SJCRH30 (cell line): ENCODE measurements around the gene NCAM1. TPM values are rescaled to one million over a fixed set of nuclear protein-coding genes. Genes with fewer than 3 reads are reported as not detected.

Source experiments
- DNase-seq, 2 experiments: peaks; one replicate each; pipeline ENCODE4 v3.0.0-alpha.2; 2015 to 2020
- H3K27ac ChIP-seq: fragments of 250-450 bp; sonication (Bioruptor Pico); 2 replicates; pipeline ENCODE4 v1.5.1; 2020; ENCODE audit warnings: mild to moderate bottlenecking, moderate library complexity
- H3K27me3 ChIP-seq: fragments of 250-450 bp; sonication (Bioruptor Pico); 2 replicates; pipeline ENCODE4 v1.5.1; 2020; ENCODE audit warnings: mild to moderate bottlenecking, moderate library complexity
- H3K36me3 ChIP-seq: fragments of 250-450 bp; sonication (Bioruptor Pico); 2 replicates; pipeline ENCODE4 v1.5.1; 2020; ENCODE audit warnings: mild to moderate bottlenecking, moderate library complexity
- H3K4me1 ChIP-seq: fragments of 250-450 bp; sonication (Bioruptor Pico); 2 replicates; pipeline ENCODE4 v1.5.1; 2020; ENCODE audit warnings: mild to moderate bottlenecking, moderate library complexity
- H3K4me3 ChIP-seq: fragments of 250-450 bp; sonication (Bioruptor Pico); 2 replicates; pipeline ENCODE4 v1.5.1; 2020; ENCODE audit warnings: mild to moderate bottlenecking, moderate library complexity
- H3K9me3 ChIP-seq: fragments of 250-450 bp; sonication (Bioruptor Pico); replicated peaks from 2 replicates; pipeline ENCODE4 v1.5.1; 2020; ENCODE audit warnings: mild to moderate bottlenecking, moderate library complexity
- total RNA-seq: library from RNA; depleted of rRNA; stranded (reverse); fragments of >200 nt; shearing (Covaris generic); gene quantifications from 2 replicates; pipeline ENCODE4 v1.2.3, GENCODE V29; 2014

Gene NCAM1
- total RNA-seq, 1 experiment from 2014 or later = 86.8 TPM

- Histone ChIP-seq H3K9me3 (no peaks in the 10 kb centered on the region), H3K27me3 (no peaks in the 10 kb centered on the region), H3K4me3 (no peak overlapping the region), H3K27ac (no peak overlapping the region), H3K36me3 (no peaks in the 10 kb centered on the region), H3K4me1 (no peaks in the 10 kb centered on the region)
- no peak for DNase-seq
These were observed 112.2 kb downstream of the NCAM1 start for GRCh38 chr11:113073290-113073953.

GRCh38 chr11:113075586-113076095 lies 114.4 kb downstream of the NCAM1 start:
- Histone ChIP-seq H3K27me3 (no peaks in the 10 kb centered on the region), H3K4me1 (no peaks in the 10 kb centered on the region), H3K4me3 (no peak overlapping the region), H3K27ac (no peak overlapping the region), H3K9me3 (no peaks in the 10 kb centered on the region), H3K36me3 (no peaks in the 10 kb centered on the region)
- DNase-seq = no peak

- no peaks in the 10 kb centered on the region for H3K9me3 ChIP-seq
These were observed 116.2 kb downstream of the NCAM1 start for GRCh38 chr11:113077379-113077778.

GRCh38 chr11:113082341-113082955 lies 121.2 kb downstream of the NCAM1 start:
- Histone ChIP-seq H3K4me1 (peaks cover 19% of the 10 kb centered on the region), H3K27ac (no peak overlapping the region), H3K36me3 (no peaks in the 10 kb centered on the region; the same call in 1 of the 2 replicates), H3K9me3 (no peaks in the 10 kb centered on the region), H3K4me3 (no peak overlapping the region), H3K27me3 (no peaks in the 10 kb centered on the region)
- no peak for DNase-seq

More at GRCh38 chr11:113077379-113077778, 116.2 kb downstream of the NCAM1 start:
- Histone ChIP-seq H3K27me3 (no peaks in the 10 kb centered on the region), H3K27ac (no peak overlapping the region), H3K4me3 (no peak overlapping the region), H3K4me1 (no peaks in the 10 kb centered on the region), H3K36me3 (no peaks in the 10 kb centered on the region; the same call in 1 of the 2 replicates)
- no peak for DNase-seq

- Histone ChIP-seq H3K9me3 (no peaks in the 10 kb centered on the region), H3K4me1 (peaks cover 19% of the 10 kb centered on the region), H3K27ac (no peak overlapping the region), H3K36me3 (no peaks in the 10 kb centered on the region; the same call in 1 of the 2 replicates), H3K27me3 (no peaks in the 10 kb centered on the region), H3K4me3 (no peak overlapping the region)
- DNase-seq = no peak
These were observed 122.4 kb downstream of the NCAM1 start for GRCh38 chr11:113083571-113083970.

- Histone ChIP-seq H3K36me3 (no peaks in the 10 kb centered on the region; the same call in 1 of the 2 replicates), H3K9me3 (no peaks in the 10 kb centered on the region), H3K4me3 (no peak overlapping the region), H3K27ac (no peak overlapping the region), H3K27me3 (no peaks in the 10 kb centered on the region), H3K4me1 (peaks cover 19% of the 10 kb centered on the region)
- DNase-seq = no peak
These were observed 123.1 kb downstream of the NCAM1 start for GRCh38 chr11:113084297-113084696.

GRCh38 chr11:113085446-113085845 lies 124.2 kb downstream of the NCAM1 start:
- peaks cover 19% of the 10 kb centered on the region for H3K4me1 ChIP-seq
- H3K27me3 ChIP-seq = no peaks in the 10 kb centered on the region
- peak; percentile 76 to 86 for DNase-seq
- no peaks in the 10 kb centered on the region; the same call in 1 of the 2 replicates for H3K36me3 ChIP-seq
- H3K4me3 ChIP-seq = no peak overlapping the region
- no peaks in the 10 kb centered on the region for H3K9me3 ChIP-seq
- H3K27ac ChIP-seq = peak overlapping the region; percentile 16; the same call in 1 of the 2 replicates

GRCh38 chr11:113087706-113088105 lies 126.5 kb downstream of the NCAM1 start:
- DNase-seq = no peak
- no peak overlapping the region for H3K27ac ChIP-seq
- peaks cover 19% of the 10 kb centered on the region for H3K4me1 ChIP-seq
- no peaks in the 10 kb centered on the region for H3K9me3 ChIP-seq
- H3K4me3 ChIP-seq = no peak overlapping the region
- no peaks in the 10 kb centered on the region for H3K36me3 ChIP-seq
- no peaks in the 10 kb centered on the region for H3K27me3 ChIP-seq

- DNase-seq = no peak
- H3K27me3 ChIP-seq = no peaks in the 10 kb centered on the region
- no peak overlapping the region for H3K4me3 ChIP-seq
- peaks cover 6% of the 10 kb centered on the region for H3K4me1 ChIP-seq
- no peak overlapping the region for H3K27ac ChIP-seq
- no peaks in the 10 kb centered on the region for H3K9me3 ChIP-seq
- H3K36me3 ChIP-seq = no peaks in the 10 kb centered on the region
These were observed 129.7 kb downstream of the NCAM1 start for GRCh38 chr11:113090716-113091480.

GRCh38 chr11:113091481-113091780 lies 130.2 kb downstream of the NCAM1 start:
- Histone ChIP-seq H3K4me1 (peaks cover under 1% of the 10 kb centered on the region; the same call in 1 of the 2 replicates), H3K4me3 (no peak overlapping the region), H3K27ac (no peak overlapping the region), H3K36me3 (no peaks in the 10 kb centered on the region), H3K9me3 (no peaks in the 10 kb centered on the region), H3K27me3 (no peaks in the 10 kb centered on the region)
- no peak for DNase-seq

GRCh38 chr11:113096648-113097047 lies 135.4 kb downstream of the NCAM1 start:
- Histone ChIP-seq H3K4me3 (no peak overlapping the region), H3K27me3 (no peaks in the 10 kb centered on the region), H3K4me1 (no peaks in the 10 kb centered on the region), H3K27ac (no peak overlapping the region), H3K36me3 (no peaks in the 10 kb centered on the region), H3K9me3 (no peaks in the 10 kb centered on the region)
- no peak for DNase-seq

- Histone ChIP-seq H3K36me3 (no peaks in the 10 kb centered on the region), H3K9me3 (no peaks in the 10 kb centered on the region), H3K4me3 (no peak overlapping the region), H3K27ac (no peak overlapping the region), H3K4me1 (peaks cover 21% of the 10 kb centered on the region), H3K27me3 (no peaks in the 10 kb centered on the region)
- DNase-seq = no peak
These were observed 142.9 kb downstream of the NCAM1 start for GRCh38 chr11:113103932-113104690.

GRCh38 chr11:113104691-113105251 lies 143.6 kb downstream of the NCAM1 start:
- no peak for DNase-seq
- Histone ChIP-seq H3K4me3 (no peak overlapping the region), H3K27me3 (no peaks in the 10 kb centered on the region), H3K4me1 (peaks cover 22% of the 10 kb centered on the region), H3K27ac (no peak overlapping the region), H3K9me3 (no peaks in the 10 kb centered on the region), H3K36me3 (no peaks in the 10 kb centered on the region)

GRCh38 chr11:113105592-113105991 lies 144.4 kb downstream of the NCAM1 start:
- no peak for DNase-seq
- Histone ChIP-seq H3K4me3 (no peak overlapping the region), H3K4me1 (peaks cover 28% of the 10 kb centered on the region), H3K36me3 (no peaks in the 10 kb centered on the region), H3K9me3 (no peaks in the 10 kb centered on the region), H3K27ac (peak overlapping the region; percentile 68), H3K27me3 (no peaks in the 10 kb centered on the region)
